GM18498 (cell line): Measurements from ENCODE around the gene SLFN12.
A peak's percentile ranks its signal among the peaks of the same experiment; 100 is the strongest.
"Not testable (repeated sequence)": the region's sequence is repeated elsewhere in the genome, so short reads cannot be mapped to it uniquely, and the experiment has no call there.

Experiments used
- ATAC-seq: cut with Tn5 transposase; IDR thresholded peaks from one replicate; pipeline ENCODE4 v1.9.1; 2021; ENCODE audit warnings: mild to moderate bottlenecking, moderate library complexity; ENCODE audit not compliant: unreplicated experiment

SLFN12 gene

DNA sequence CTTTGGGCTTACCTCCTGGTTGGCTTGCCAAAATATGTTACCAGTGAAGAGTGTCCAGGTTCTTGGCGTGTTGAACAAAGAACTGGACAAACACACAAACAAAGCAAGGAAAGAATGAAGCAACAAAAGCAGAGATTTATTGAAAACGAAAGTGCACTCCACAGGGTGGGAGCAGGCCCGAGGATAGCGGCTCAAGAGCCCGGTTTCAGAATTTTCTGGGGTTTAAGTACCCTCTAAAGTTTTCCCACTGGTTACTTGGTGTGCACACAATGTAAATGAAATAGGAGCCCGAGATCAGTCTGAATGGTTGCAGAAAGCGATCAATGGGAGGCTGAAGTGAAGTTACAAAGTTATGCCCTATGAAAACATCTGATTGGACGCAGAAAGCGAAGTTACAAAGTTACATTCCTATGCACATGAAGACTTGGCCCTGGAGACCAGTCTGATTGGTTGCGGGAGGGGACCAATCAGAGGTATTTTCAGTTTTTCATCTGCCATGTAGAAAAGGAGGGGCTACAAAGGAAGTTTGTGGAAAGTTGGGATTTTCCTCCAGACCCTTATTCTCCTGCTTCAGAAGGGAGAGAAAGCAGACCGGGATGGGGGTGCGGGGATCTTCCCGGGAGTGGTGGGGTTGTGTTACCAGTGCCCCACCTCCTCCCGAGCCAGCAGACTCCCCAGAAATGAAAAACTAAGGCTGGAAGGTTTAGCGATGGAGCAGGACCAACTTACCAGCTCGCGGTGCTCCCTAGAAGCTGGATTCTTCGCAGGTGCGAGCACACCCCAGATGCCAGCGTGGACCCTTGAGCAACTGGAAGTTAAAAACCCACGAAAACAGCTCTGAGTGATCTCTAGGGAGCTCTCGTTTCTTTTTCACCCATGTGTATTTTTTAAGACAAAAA lies at the start of gene SLFN12:
SLFN12 (minus strand) TSS at position 325 of the 899 bp plus-strand sequence. CDS start 9,472 bp downstream, outside the sequence.
- ATAC-seq: peak; percentile 85

DNA sequence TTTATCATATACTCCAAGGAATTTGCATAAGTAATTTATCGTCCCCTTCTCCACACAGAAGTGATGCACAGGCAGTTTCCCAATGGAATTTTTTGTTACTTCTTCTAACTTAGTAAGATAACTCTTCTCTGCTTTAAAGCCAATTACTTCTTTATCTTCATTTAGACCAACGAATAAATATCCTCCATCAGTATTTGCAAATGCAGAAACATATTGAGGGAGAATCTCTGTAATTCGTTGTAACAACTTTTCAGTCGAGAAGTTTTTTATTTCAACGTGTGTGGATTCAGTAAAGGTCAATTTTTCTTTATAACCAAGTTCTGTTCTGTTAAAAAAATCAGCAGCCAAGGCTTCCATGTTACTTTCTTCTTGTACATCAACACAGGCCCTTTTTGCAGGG lies 47.0 kb upstream of the SLFN12 start:
- no peak for ATAC-seq

GRCh38 chr17:35477248-35477647 lies 44.9 kb upstream of the SLFN12 start:
- ATAC-seq: no peak

- ATAC-seq: no peak
Observed at GRCh38 chr17:35476283-35476820, 44.1 kb upstream of the SLFN12 start.

GRCh38 chr17:35468475-35468874 lies 36.2 kb upstream of the SLFN12 start:
- ATAC-seq: no peak

DNA sequence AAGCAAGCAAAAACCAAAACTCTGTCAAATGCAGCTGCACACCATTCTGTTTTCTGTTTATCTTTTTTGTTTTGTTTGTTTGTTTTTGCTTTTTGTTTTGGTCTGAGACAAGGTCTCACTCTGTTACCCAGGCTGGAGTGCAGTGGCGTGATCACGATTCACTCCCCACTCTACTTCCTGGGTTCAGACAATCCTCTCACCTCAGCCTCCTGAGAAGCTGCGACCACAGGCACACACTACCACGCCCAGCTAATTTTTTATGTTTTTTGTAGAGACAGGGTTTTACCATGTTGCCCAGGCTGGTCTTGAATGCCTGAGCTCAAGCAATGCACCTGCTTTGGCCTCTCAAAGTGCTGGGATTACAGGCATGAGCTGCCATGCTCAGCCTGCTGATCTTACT lies 35.5 kb upstream of the SLFN12 start:
- no peak for ATAC-seq

DNA sequence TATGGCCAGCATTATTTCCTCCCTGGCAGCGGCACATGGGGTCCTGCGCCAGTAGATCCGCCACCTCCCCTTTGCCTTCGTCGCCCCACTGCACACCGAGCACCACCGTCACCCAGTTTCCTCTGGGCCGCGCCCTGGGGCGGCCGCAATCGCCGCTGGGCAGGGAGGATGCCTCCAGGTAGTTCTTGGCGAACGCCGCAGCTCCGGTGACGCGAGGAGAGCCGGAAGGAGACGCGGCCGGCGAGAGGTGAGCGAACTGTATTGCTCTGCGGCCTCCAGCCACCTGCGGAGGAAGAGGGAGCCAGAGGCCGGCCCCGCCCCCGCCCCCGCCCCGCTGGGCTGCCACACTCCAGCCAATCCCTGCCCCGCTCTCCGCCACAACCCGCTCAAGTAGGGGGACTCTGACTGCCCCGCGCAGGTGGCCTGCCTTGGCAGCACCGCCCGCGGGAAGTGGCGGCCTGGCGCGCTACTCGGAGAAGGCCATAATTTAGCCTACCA lies 28.1 kb upstream of the SLFN12 start:
- ATAC-seq: peak; percentile 95

- not testable (repeated sequence) for ATAC-seq
Observed at GRCh38 chr17:35454035-35454434, 21.7 kb upstream of the SLFN12 start.

DNA sequence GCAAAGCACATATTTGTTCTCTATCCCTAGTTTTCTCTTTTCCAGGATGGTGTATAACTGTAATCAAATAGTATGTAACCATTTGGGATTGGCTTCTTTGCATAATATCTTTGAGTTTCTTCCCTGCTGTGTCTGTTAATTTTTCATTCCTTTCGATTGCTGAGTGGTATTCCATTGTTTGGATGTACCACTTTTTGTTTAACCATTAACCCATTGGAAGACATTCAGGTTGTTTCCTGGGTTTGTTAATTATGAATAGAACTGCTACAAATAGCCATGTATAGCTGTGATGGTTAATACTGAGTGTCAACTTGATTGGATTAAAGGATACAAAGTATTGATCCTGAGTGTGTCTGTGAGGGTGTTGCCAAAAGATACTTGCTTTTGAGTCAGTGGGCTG lies 20.9 kb upstream of the SLFN12 start:
- ATAC-seq: no peak

- peak; percentile 49 for ATAC-seq
Observed at GRCh38 chr17:35449371-35449931, 17.2 kb upstream of the SLFN12 start.

- ATAC-seq: peak; percentile 7
Observed at GRCh38 chr17:35448899-35449227, 16.6 kb upstream of the SLFN12 start.

- peak; percentile 75 for ATAC-seq
Observed at GRCh38 chr17:35448214-35448898, 16.1 kb upstream of the SLFN12 start, which contains the start of gene SLFN13. TSS of gene SLFN13 (minus strand) at chr17:35448766. CDS start at chr17:35445680, 3,086 bp downstream.

GRCh38 chr17:35447499-35447898 lies 15.2 kb upstream of the SLFN12 start:
- no peak for ATAC-seq

- ATAC-seq: no peak
Observed at GRCh38 chr17:35438433-35438832, 6.1 kb upstream of the SLFN12 start.

GRCh38 chr17:35433075-35433894 lies 985 bp upstream of the SLFN12 start:
- peak; percentile 41 for ATAC-seq

GRCh38 chr17:35429702-35430101 lies 2.6 kb downstream of the SLFN12 start:
- no peak for ATAC-seq

DNA sequence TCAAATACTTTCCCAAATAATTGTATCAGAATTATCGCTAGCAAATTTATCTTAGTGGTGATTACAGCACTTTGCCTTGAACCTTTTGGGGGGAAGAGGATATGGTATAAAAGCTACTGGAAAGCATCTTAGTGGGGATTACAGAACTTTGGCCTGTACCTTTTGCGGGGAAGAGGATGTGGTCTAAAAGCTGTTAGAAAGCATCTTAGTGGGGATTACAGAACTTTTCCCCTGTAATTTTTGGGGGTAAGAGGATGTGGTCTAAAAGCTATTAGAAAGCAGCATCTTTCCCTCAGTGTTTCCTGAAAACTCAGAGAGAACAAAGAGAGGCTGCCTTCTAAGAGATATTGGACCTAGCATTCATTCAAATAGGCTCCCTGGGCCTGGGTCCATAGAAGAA lies 4.1 kb downstream of the SLFN12 start:
- no peak for ATAC-seq

DNA sequence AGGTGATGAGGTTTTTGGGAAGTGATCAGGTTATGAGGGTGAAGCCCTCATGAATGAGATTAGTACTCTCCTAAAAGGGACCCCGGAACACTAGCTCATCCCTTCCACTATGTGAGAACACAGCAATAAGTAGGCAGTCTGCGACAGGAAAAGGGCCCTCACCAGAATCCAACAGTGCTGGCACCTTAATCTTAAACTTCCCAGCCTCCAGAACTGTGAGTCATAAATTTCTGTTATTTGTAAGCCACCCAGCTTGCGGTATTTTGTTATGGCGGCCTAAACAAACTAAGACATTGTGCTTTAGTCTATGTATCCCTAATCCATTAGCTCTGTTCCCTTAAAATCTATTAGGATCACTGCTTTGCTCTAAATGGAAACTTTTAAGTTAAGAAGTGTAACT lies 8.5 kb downstream of the SLFN12 start:
- no peak for ATAC-seq

DNA sequence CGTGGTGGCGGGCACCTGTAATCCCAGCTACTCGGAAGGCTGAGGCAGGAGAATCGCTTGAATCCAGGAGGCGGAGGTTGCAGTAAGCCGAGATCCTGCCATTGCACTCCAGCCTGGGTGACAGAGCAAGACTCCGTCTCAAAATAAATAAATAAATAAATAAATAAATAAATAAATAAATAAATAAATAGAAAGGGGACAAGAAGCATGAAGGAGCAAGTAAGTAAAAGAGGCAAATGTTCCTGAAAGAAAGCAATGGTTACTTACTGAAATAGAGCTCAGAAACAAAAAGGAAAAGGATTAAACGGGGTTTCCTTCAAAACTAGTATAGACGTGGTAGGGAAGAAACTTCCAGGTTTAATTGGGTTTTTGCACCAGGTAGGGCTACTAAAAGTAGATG lies 11.2 kb downstream of the SLFN12 start:
- ATAC-seq: not testable (repeated sequence)

GRCh38 chr17:35416659-35417058 lies 15.6 kb downstream of the SLFN12 start:
- no peak for ATAC-seq
